HG03442 (cell line): ENCODE data around the gene DNM3.
A peak's percentile ranks its signal among the peaks of the same experiment; 100 is the strongest.
"Not testable (repeated sequence)": the region's sequence is repeated elsewhere in the genome, so short reads cannot be mapped to it uniquely, and the experiment has no call there.

Experiments used
- ATAC-seq: cut with Tn5 transposase; IDR thresholded peaks from one replicate; pipeline ENCODE4 v1.9.1; 2021; ENCODE audit warnings: mild to moderate bottlenecking, moderate library complexity; ENCODE audit not compliant: unreplicated experiment

Gene DNM3

GRCh38 chr1:172430128-172430454 is 588.8 kb downstream of the DNM3 start:
- ATAC-seq, result no peak

- no peak for ATAC-seq
These were observed 589.9 kb downstream of the DNM3 start for GRCh38 chr1:172431204-172431603.

DNA sequence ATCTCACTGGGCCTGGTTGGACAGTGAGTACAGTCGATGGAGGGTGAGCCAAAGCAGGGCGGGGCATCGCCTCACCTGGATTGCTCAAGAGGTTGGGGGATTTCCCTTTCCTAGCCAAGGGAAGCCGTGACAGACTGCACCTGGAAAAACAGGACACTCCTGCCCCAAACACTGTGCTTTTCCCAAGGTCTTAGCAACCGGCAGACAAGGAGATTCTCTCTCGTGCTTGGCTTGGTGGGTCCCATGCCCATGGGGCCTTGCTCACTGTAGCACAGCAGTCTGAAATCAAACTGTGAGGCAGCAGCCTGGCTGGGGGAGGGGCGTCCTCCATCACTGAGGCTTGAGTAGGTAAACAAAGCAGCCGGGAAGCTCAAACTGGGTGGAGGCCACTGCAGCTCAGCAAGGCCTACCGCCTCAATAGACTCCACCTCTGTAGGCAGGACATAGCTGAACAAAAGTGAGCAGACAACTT is 590.5 kb downstream of the DNM3 start:
- no peak for ATAC-seq

GRCh38 chr1:172437183-172437582 is 595.9 kb downstream of the DNM3 start:
- ATAC-seq, result not testable (repeated sequence)

DNA sequence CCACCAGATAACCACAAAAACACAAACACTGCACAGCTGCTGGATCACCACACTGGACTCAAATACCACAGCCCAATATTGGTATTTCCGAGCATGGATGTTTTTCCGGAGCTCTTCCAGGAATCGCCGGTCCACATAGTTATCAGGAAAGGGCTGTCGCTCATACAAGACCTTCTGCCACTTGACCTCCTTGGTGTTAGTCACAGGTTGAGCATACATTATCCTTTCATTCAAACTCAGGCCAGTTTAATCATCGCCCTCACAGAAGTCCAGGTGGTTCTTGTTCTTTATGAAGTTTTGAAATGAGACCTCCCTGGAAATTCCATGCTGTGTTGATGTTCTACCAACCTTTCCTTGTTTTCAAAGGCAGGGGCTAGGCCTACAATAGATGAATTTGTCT is 601.1 kb downstream of the DNM3 start:
- no peak for ATAC-seq

GRCh38 chr1:172442843-172443565 is 601.7 kb downstream of the DNM3 start:
- no peak for ATAC-seq

DNA sequence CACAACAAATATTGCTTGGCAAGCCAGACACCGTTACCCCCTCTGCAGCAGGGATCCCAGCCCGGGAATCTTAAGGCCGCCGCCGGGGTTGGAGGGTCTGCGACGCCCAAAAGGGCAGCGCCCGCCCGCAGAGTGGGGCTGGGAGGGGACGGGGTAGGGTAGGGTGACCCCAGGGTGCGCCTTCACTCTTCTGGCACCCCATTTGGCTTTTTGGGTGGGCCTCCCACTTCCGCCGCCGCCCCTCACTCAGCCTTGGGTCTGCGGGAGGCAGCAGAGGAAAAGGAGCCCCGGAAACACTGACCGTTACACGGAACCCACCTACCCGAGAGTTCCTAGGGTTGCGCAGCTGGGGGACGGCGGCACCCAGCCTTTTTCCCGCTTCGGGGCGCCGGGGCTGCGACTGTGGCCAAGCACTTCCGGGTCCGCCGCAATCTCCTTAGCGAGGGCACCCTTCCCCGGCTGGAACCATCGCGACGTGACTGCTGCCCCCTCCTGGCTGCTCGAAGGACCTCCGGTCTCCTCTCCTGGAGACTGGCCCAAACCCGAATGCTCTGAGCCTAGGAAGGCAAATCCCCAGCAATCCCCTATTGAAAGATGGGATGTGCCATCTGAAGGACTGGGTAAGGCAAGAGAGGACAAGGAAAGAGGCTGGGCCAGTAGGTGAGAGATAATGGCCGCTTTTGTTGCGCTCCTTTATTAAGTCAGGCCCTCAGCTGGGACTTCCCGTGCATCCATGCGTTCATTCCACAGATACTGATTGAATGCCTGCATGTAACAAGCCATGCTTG is 602.6 kb downstream of the DNM3 start, which contains the start of gene PIGC:
PIGC (minus strand) TSS at position 404 of the 788 bp plus-strand sequence. CDS start 1,447 bp downstream, outside the sequence.
- peak; percentile 99 for ATAC-seq

GRCh38 chr1:172446547-172446946 is 605.2 kb downstream of the DNM3 start:
- no peak for ATAC-seq

GRCh38 chr1:172447641-172448040 is 606.3 kb downstream of the DNM3 start:
- ATAC-seq, result no peak

- ATAC-seq, result no peak
These were observed 607.8 kb downstream of the DNM3 start for GRCh38 chr1:172448995-172449584.

GRCh38 chr1:172449585-172450523 is 608.6 kb downstream of the DNM3 start:
- ATAC-seq, result peak; percentile 89

- no peak for ATAC-seq
These were observed 609.2 kb downstream of the DNM3 start for GRCh38 chr1:172450524-172450885.

DNA sequence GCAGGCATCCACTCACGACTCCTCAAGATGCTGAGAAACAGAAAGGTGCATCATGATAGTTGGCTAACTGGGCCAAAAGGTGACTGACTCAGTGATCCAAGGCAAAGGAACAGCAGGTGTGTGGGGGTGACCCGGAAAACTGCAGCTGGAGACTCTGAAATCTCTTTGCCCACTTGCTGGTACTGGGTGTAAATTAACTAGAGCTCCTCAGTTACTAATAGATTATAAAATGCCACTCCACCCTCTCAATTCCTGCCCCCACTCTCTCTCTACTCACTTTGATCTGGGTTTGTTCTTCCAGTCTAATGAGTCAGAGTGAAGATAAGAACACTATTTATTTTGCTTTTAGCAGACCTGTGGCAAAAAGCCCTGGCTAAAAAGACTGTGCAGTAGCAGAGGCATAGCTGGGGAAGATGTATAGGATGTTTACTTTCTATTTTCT is 609.7 kb downstream of the DNM3 start:
- no peak for ATAC-seq

GRCh38 chr1:172452536-172453152 is 611.3 kb downstream of the DNM3 start:
- no peak for ATAC-seq

DNA sequence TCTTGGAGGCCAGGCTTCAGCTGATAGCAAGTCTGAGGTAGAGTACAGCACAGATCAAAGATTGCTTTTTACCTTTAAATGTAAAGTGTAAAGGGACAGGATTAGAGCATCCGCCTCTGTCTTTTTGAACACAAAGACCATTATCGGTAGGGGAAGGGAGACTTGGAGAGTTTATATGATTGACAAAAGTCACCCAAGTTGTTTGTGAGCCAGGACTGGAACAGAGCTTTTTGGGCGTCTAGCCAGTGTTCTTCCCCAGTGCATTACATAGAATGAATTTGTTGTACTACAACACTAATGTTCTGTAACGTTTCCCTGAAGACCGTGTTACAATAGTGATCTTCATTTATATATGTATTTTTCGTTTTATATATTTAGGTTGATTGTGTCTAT is 611.9 kb downstream of the DNM3 start:
- no peak for ATAC-seq

- ATAC-seq, result no peak
These were observed 612.3 kb downstream of the DNM3 start for GRCh38 chr1:172453607-172454006.

DNA sequence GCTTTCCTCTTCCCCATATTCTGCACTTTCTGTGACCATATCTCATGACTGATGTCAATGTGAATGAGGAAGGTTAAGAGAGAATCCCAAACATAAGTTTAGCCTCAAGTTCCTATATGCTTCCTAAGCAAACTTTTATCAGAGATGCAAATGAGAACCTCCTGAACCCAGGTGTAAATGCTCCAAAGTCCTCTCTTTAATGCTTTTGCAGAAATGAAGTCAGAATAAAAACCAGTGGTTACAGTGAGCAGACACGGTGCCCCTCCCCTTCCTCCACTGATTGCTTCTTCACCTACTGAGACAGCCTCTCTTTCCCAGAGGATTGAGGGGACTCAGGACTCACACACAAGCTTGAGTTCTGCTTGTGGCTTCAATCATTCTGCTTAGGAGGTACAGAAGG is 614.2 kb downstream of the DNM3 start:
- ATAC-seq, result no peak

GRCh38 chr1:172456344-172456769 is 615.1 kb downstream of the DNM3 start:
- ATAC-seq, result no peak

- ATAC-seq, result no peak
These were observed 616.3 kb downstream of the DNM3 start for GRCh38 chr1:172457479-172458130.

GRCh38 chr1:172460177-172460576 is 618.9 kb downstream of the DNM3 start:
- no peak for ATAC-seq
